ENCODE data around the gene ARHGAP26.

- TF ChIP-seq CTCF (IDR thresholded peaks at IDR 0.05) (no peak), POLR2A (IDR thresholded peaks at IDR 0.05) (no peak)
Measured at GRCh38 chr5:142883438-142883837, 113.3 kb downstream of the ARHGAP26 start.

Measured in lower leg skin (tissue), 3 donors.